Hepatocyte (in vitro differentiated cells): ENCODE data around the gene ASAP2. TPM values are rescaled to one million over a fixed set of nuclear protein-coding genes. Genes with fewer than 3 reads are reported as not detected.

ENCODE experiments used
- DNase-seq: peaks from one replicate; pipeline ENCODE4 v3.0.0-alpha.2; 2016; ENCODE audit warnings: low spot score
- H2AFZ ChIP-seq: fragments of 200-600 bp; sonication (generic); 2 replicates; pipeline ENCODE4 v1.6.0; 2016; ENCODE audit warnings: antibody characterized with exemption, mild to moderate bottlenecking
- H3K27ac ChIP-seq: fragments of 200-600 bp; sonication (generic); 2 replicates; pipeline ENCODE4 v1.5.1; 2016; ENCODE audit warnings: mild to moderate bottlenecking
- H3K27me3 ChIP-seq: fragments of 200-600 bp; sonication (generic); 2 replicates; pipeline ENCODE4 v1.6.1; 2016
- H3K36me3 ChIP-seq: fragments of 200-600 bp; sonication (generic); replicated peaks from 2 replicates; pipeline ENCODE4 v1.5.1; 2016; ENCODE audit warnings: low read depth; ENCODE audit not compliant: insufficient read depth
- H3K4me1 ChIP-seq: fragments of 200-600 bp; sonication (generic); 2 replicates; pipeline ENCODE4 v1.5.1; 2016; ENCODE audit warnings: mild to moderate bottlenecking, moderate library complexity; ENCODE audit not compliant: insufficient read depth
- H3K4me2 ChIP-seq: fragments of 200-600 bp; sonication (generic); 2 replicates; pipeline ENCODE4 v1.6.0; 2016
- H3K4me3 ChIP-seq: fragments of 200-600 bp; sonication (generic); 2 replicates; pipeline ENCODE4 v1.5.1; 2016; ENCODE audit warnings: mild to moderate bottlenecking
- H3K79me2 ChIP-seq: fragments of 200-600 bp; sonication (generic); 2 replicates; pipeline ENCODE4 v1.6.0; 2017; ENCODE audit warnings: mild to moderate bottlenecking
- H3K9me2 ChIP-seq: fragments of 200-600 bp; sonication (generic); replicated peaks from 2 replicates; pipeline ENCODE4 v1.6.0; 2017; ENCODE audit warnings: mild to moderate bottlenecking; ENCODE audit not compliant: insufficient read depth
- H3K9me3 ChIP-seq: fragments of 200-600 bp; sonication (generic); 2 replicates; pipeline ENCODE4 v1.5.1; 2016; ENCODE audit warnings: low read depth, mild to moderate bottlenecking
- H4K20me1 ChIP-seq: fragments of 200-600 bp; sonication (generic); 2 replicates; pipeline ENCODE4 v1.6.0; 2016; ENCODE audit warnings: mild to moderate bottlenecking; ENCODE audit not compliant: insufficient read depth, poor library complexity, severe bottlenecking
- EZH2 ChIP-seq: fragments of 200-600 bp; sonication (generic); IDR thresholded peaks from 2 replicates; pipeline ENCODE4 v1.6.1; 2016; ENCODE audit warnings: antibody characterized with exemption, mild to moderate bottlenecking, borderline replicate concordance
- EZH2phosphoT487 ChIP-seq: fragments of 200-600 bp; sonication (generic); IDR thresholded peaks from one replicate; pipeline ENCODE4 v1.6.1; 2018; ENCODE audit warnings: antibody characterized with exemption, mild to moderate bottlenecking, low read depth, moderate library complexity; ENCODE audit not compliant: unreplicated experiment, severe bottlenecking
- WGBS: methylation state at CpG from one replicate; pipeline ENCODE4 v1.1.6; 2016; ENCODE audit warnings: low lambda C conversion rate; ENCODE audit errors: missing lambda C conversion rate; 5-methylcytosine and 5-hydroxymethylcytosine counted together
- polyA plus RNA-seq: library from polyadenylated mRNA; unstranded; fragments of >200 nt; fragmentation: Nextera tagmentation; extraction: Ambion mirVana; gene quantifications from 2 replicates; pipeline ENCODE4 v1.2.1, GENCODE V29; 2016
- total RNA-seq: library from RNA; depleted of rRNA; stranded (reverse); fragments of >200 nt; gene quantifications from 2 replicates; pipeline ENCODE4 v1.2.3, GENCODE V29; 2014
- TF ChIP-seq, protein P1 (sequence below): fragments of 200-600 bp; sonication (generic); IDR thresholded peaks from 2 replicates; pipeline ENCODE4 v1.5.1; 2016; ENCODE audit warnings: antibody characterized with exemption, mild to moderate bottlenecking; ENCODE audit not compliant: poor library complexity

The ASAP2 gene
- total and polyA plus RNA-seq, 2 experiments from 2014 or later: 13.7 to 21.3 TPM

GRCh38 chr2:9382604-9383235, 176.1 kb downstream of the ASAP2 start:
- no peak overlapping the region for H3K4me3 ChIP-seq
- H2AFZ ChIP-seq: no peak overlapping the region
- H3K9me2 ChIP-seq: no peaks in the 10 kb centered on the region
- no peak overlapping the region for H3K27ac ChIP-seq
- H3K4me1 ChIP-seq: peaks cover 6% of the 10 kb centered on the region
- H4K20me1 ChIP-seq: no peaks in the 10 kb centered on the region
- H3K9me3 ChIP-seq: no peaks in the 10 kb centered on the region
- WGBS: 92% methylated on average over 6 of the region's 6 CpGs
- DNase-seq: no peak
- no peaks in the 10 kb centered on the region for H3K27me3 ChIP-seq
- no peak for TF ChIP-seq EZH2
- no peak for TF ChIP-seq EZH2phosphoT487
- TF ChIP-seq, protein P1, sequence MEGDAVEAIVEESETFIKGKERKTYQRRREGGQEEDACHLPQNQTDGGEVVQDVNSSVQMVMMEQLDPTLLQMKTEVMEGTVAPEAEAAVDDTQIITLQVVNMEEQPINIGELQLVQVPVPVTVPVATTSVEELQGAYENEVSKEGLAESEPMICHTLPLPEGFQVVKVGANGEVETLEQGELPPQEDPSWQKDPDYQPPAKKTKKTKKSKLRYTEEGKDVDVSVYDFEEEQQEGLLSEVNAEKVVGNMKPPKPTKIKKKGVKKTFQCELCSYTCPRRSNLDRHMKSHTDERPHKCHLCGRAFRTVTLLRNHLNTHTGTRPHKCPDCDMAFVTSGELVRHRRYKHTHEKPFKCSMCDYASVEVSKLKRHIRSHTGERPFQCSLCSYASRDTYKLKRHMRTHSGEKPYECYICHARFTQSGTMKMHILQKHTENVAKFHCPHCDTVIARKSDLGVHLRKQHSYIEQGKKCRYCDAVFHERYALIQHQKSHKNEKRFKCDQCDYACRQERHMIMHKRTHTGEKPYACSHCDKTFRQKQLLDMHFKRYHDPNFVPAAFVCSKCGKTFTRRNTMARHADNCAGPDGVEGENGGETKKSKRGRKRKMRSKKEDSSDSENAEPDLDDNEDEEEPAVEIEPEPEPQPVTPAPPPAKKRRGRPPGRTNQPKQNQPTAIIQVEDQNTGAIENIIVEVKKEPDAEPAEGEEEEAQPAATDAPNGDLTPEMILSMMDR: no peak
- H3K79me2 ChIP-seq: no peaks in the 10 kb centered on the region
- no peak overlapping the region for H3K4me2 ChIP-seq
- H3K36me3 ChIP-seq: no peaks in the 10 kb centered on the region

DNA sequence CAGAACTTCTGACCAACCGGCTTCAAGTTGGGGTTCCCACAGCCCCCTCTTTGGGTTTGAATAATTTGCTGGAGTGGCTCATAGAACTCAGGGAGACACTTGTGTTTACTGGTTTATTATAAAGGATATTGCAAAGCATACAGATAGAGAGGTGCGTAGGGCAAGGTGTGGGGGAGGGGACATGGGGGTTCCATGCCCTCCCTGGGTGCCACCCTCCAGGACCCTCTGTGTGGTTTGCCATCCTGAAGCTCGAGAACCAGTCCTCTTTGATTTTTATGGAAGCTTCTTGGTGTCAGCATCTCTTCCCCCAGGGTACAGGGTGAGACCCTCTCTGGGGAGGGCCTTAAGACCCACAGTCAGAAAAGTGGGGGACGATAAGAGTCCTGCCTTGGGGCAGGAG, 177.9 kb downstream of the ASAP2 start:
- DNase-seq: no peak
- Histone ChIP-seq H3K79me2 (no peaks in the 10 kb centered on the region), H3K4me3 (no peak overlapping the region), H3K9me3 (no peaks in the 10 kb centered on the region), H3K27ac (no peak overlapping the region), H3K36me3 (no peaks in the 10 kb centered on the region), H2AFZ (no peak overlapping the region), H4K20me1 (no peaks in the 10 kb centered on the region), H3K27me3 (no peaks in the 10 kb centered on the region), H3K9me2 (no peaks in the 10 kb centered on the region), H3K4me2 (no peak overlapping the region), H3K4me1 (peaks cover 6% of the 10 kb centered on the region)
- no peak for TF ChIP-seq EZH2phosphoT487
- no peak for TF ChIP-seq EZH2
- TF ChIP-seq, protein P1: no peak
- whole genome bisulfite sequencing: 98% methylated on average over 4 of the region's 4 CpGs

DNA sequence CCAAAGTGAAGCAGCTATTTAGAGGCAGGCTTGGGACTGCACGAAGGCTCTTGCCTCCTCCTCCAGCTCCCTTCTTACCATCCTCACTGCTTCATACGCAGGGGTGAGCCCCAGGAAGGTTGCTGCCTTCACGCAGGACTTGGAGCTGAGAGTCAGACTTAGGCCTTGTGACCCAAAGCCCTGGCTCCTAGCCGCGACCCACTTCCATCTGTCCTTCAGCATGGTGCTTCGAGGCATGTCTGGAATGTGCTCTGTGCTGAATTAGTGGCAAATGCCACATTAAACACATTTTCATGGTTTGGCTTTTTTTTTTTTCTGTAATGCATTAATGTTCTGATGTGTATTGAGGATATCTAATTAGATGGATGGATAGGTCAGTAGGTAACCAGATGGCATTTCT, 179.2 kb downstream of the ASAP2 start:
- H4K20me1 ChIP-seq: no peaks in the 10 kb centered on the region
- no peaks in the 10 kb centered on the region for H3K9me3 ChIP-seq
- no peaks in the 10 kb centered on the region for H3K79me2 ChIP-seq
- H2AFZ ChIP-seq: no peak overlapping the region
- no peaks in the 10 kb centered on the region for H3K36me3 ChIP-seq
- TF ChIP-seq EZH2: no peak
- TF ChIP-seq EZH2phosphoT487: no peak
- TF ChIP-seq, protein P1: no peak
- peaks cover 3% of the 10 kb centered on the region for H3K4me1 ChIP-seq
- H3K4me2 ChIP-seq: no peak overlapping the region
- no peak overlapping the region for H3K4me3 ChIP-seq
- H3K27me3 ChIP-seq: no peaks in the 10 kb centered on the region
- 90% methylated on average over 6 of the region's 6 CpGs for WGBS
- H3K9me2 ChIP-seq: no peaks in the 10 kb centered on the region
- H3K27ac ChIP-seq: no peak overlapping the region
- no peak for DNase-seq
